ENCODE data around the gene SLC38A9.
A peak's percentile ranks its signal among the peaks of the same experiment; 100 is the strongest.
"Not testable (repeated sequence)": the region's sequence is repeated elsewhere in the genome, so short reads cannot be mapped to it uniquely, and the experiment has no call there.

Gene SLC38A9

DNA sequence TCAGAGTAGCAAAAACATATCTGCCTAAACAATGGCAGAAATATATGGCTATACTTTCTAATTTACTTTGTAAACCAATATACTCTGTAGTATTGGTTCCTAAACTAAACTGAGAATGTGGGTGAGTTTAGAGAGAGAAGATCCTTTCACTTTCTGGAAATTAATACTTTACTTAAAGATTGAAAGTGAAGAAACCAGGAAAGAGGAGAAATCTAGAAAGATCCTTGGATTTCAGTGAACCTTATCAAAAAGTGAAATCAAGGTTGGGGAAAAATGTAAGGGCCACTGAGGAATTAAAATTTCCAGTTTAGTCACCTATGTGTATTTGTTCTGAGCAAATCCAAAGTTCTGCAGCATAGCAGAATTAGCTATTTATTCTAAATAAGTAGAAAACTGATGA lies 5.9 kb downstream of the SLC38A9 start:
- no peak for DNase-seq

- DNase-seq = peak in 1 of 2 experiments; percentile 12
Observed at GRCh38 chr5:55702598-55703345, 9.4 kb downstream of the SLC38A9 start.

DNA sequence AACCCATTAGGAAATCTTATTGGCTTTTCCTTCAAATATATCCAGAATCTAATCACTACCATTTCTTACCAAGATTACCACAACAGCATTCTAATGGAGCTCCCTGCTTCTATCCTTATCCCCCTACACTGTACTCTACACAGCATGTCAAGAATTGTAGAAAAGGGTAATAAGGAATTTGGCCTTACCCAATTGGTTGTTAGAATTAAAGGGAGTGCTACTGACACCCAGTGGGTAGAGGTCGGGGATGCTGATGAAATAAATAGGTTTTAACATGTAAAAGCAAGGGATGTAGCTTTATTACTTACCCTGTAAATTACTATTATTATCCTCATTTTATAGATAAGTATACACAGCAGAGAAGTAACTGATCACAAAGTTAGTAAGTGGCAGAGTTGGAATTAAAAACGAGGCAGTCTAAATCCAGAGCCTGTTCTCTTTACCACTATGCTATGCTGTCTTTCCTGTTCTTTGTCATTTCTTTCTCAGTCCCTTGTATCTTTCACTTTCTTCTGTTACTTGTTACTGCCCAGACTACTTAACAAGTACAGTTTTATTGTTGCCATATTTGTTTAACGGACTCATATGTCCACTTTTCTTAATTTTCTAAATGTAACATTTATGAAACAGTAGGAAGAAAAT lies 10.5 kb downstream of the SLC38A9 start:
- DNase-seq = no peak

DNA sequence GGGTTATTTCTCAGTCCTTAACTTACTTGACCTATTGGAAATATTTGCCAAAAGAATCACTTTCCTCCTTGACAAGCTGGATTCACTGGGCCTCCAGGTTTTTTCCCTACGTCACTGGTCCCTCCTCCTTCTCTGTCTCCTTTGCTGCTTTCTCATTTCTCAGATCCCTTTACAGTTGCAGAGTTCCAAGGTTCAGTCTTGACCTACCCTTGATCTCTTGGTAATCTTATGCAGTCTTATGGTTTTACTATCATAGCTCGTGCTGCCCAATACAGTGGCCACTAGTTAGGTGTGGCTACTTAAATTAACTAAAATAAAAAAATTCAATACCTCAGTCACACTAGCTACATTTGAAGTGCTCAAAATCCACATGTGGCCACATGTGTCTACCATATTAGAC lies 11.4 kb downstream of the SLC38A9 start:
- DNase-seq = no peak

- DNase-seq = no peak
Observed at GRCh38 chr5:55699041-55699688, 13.0 kb downstream of the SLC38A9 start.

DNA sequence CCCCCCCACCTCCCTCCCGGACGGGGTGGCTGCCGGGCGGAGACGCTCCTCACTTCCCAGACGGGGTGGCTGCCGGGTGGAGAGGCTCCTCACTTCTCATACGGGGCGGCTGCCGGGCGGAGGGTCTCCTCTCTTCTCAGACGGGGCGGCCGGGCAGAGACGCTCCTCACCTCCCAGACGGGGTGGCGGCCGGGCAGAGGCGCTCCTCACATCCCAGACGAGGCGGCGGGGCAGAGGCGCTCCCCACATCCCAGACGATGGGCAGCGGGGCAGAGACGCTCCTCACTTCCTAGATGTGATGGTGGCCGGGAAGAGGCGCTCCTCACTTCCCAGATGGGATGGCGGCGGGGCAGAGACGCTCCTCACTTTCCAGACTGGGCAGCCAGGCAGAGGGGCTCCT lies 15.4 kb downstream of the SLC38A9 start:
- DNase-seq = not testable (repeated sequence)

DNA sequence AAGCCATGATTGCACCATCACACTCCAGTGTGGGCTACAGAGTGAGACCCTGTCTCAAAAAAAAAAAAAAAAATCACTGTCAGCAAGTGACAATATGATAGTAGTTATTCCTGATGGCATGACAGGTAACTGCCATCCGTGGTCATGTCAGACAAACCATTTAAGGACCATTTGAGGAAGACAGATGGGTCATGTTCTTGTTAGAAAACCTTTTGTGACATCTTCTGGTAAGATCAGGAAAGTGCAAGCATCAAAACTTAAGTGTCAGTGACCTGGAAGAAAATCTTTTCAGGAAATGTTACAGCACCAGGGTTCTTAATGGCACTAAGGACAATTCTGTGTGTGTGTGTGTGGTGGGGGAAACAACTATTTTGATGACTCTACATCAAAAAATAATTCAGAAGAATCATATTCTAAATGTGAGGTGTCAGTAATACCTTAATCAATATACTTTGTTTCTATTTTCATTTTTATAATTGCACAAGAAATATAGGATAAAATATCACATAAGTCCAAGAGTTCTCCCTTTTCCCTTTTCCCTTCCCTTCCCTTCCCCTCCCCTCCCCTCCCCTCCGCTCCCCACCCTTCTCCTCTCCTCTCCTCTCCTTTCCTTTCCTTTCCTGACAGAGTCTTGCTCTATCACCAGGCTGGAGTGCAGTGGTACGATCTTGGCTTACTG lies 17.8 kb downstream of the SLC38A9 start:
- peak; percentile 42 to 48 for DNase-seq

GRCh38 chr5:55692509-55692908 lies 19.6 kb downstream of the SLC38A9 start:
- DNase-seq = no peak

DNA sequence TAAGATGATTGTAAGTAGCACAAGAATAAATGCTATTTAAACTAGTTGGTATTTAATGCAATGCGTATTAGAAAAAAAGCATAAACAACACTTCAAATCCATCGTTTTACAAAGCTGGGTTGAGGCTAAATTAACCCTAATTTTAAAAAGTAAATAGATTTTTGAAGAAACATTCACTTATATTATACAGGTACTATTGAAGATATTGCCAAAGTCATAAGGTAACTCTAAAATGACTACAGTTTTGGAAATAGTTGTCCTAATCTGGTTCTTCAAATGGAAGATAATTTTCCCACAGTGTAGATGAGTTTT lies 20.1 kb downstream of the SLC38A9 start:
- no peak for DNase-seq

GRCh38 chr5:55691265-55692105 lies 20.6 kb downstream of the SLC38A9 start:
- DNase-seq = peak; percentile 37 to 60

DNA sequence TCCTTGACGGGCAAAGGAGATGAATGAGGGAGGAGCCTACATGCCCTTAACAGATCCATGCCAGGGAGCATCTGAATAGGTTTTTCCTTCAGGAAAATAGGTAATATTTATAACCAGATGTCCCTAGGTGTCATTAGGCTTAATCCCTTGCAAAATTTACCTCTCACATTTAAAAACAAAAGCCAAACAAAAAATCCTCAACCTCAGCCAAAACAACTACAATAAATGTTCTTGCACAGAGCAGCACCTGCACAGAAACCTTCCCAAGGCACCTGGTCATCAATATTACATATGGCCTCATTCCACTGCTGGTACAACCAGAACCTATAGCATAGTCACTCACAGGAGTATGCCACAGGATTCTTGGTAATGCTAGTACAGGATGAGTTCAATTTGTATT lies 30.1 kb downstream of the SLC38A9 start:
- DNase-seq = no peak

DNA sequence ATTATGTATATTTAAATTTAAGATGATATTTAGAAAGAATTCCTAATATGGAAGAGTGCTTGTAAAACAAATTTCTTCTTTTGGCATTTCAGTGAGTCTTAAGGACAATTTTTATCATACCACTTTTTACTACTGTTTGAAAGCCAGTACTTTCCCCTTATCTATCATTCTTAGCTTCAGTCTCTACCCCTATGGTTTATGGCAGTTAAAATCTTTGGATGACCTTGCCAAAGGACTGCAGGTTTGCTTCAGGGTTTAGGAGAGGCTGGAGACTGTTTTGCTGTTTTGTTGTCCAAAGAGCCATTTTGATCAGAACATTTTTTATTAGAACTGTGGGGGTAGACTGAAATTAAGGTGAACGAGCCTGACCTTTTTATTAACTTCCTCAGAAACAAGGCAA lies 30.8 kb downstream of the SLC38A9 start:
- no peak for DNase-seq

- DNase-seq = no peak
Observed at GRCh38 chr5:55680353-55680752, 31.8 kb downstream of the SLC38A9 start.

DNA sequence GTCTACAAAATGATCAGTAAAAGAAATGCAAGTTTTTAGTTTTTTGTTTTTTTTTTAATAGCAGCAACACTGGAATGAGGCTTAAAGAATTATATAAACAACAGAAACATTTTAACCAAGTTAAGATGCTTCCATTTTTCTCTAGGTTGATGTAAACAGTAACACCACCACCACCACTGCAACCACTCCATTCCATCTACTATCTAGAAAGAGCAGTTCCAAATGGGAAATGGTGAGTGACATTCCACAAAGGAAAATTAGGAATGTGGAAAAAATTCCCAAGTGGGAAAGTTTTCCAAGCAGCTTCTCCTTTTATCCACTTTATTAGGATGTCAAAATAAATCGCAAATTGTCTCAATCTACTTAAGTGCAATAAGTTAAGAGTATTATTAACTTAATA lies 32.6 kb downstream of the SLC38A9 start:
- no peak for DNase-seq

- DNase-seq = no peak
Observed at GRCh38 chr5:55675119-55675518, 37.0 kb downstream of the SLC38A9 start.

- DNase-seq = no peak
Observed at GRCh38 chr5:55674340-55674739, 37.8 kb downstream of the SLC38A9 start.

- no peak for DNase-seq
Observed at GRCh38 chr5:55672477-55672911, 39.6 kb downstream of the SLC38A9 start.

GRCh38 chr5:55671975-55672374 lies 40.1 kb downstream of the SLC38A9 start:
- no peak for DNase-seq

DNA sequence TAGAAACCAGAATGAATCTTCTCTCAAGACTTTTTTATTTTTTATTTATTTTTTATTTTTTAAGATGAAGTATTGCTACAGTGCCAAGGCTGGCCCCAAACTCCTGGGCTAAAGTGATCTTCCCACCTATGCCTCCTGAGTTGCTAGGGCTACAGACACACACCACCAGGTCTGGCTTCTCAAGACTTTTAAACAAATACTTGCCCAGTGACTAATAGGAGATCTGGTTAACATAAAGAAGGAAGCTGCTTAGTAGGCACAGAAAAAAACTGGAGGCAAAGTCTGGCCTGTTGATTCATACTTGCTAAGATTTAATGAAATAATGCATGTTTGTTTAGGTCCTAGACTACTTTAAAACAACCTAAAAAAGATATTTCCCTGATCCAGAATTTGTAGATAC lies 43.8 kb downstream of the SLC38A9 start:
- DNase-seq = no peak

DNA sequence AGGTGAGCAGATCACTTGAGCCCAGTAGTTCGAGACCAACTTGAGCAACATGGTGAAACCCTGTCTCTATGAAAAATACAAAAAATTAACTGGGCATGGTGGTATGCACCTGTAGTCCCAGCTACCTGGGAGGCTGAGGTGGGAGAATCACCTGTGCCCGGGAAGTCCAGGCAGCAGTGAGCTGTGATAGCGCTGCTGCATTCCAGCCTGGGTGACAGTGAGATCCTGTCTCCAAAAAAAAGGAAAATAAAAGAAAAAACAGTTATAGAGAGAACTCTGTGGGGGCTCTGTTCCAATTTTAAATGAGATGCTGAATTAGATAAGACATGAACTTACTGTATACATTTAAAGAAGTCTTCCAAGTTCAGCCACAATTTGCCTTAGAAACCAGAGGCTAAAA lies 44.2 kb downstream of the SLC38A9 start:
- no peak for DNase-seq

DNA sequence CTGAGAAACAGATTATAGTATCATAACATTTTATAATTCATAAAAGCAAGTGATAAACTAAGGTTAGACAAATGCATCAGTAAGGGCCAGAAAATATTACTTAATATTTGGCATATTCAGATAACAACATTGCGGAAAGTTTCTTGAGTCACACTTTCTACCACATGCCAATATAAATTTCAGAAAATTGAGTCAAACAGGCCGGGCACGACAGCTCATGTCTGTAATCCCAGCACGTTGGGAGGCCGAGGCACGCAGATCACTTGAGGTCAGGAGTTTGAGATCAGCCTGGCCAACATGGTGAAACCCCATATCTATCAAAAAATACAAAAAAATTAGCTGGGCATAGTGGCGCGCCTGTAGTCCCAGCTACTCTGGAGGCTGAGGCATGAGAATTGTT lies 47.1 kb downstream of the SLC38A9 start:
- no peak for DNase-seq

DNA sequence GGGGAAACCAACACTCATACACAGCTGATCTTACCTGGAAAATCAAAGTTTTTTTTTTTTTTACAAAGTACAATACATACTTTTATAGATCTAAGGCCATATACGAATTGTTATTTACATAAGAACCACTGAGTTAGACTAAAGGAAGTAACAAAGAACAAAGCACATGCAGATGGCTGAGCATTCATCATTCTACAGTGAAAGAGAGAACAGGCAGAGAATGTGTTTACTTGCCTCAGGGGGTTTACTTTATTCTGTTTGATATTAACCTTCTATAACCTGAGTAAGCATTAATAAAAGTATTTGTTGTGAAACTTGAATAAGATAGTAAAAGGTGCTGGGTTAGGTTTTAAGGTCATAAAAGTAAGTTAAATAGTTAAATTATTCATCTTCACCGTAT lies 54.7 kb downstream of the SLC38A9 start:
- no peak for DNase-seq

- DNase-seq = no peak
Observed at GRCh38 chr5:55650386-55650785, 61.7 kb downstream of the SLC38A9 start.

Measured in AML-193 (cell line).